GM12878 (cell line): ENCODE results near the gene SYNM. TPM values are rescaled to one million over a fixed set of nuclear protein-coding genes. Genes with fewer than 3 reads are reported as not detected.

Experiments
- ATAC-seq: fragments of 200-7000 bp; cut with Tn5 transposase; 3 replicates; pipeline ENCODE4 v1.9.1; 2020; ENCODE audit warnings: mild to moderate bottlenecking, moderate library complexity
- BruUV-seq: library from RNA; stranded (reverse); fragments of 400-500 nt; replicated peaks from 2 replicates; lab custom pipeline; 2021; lab: Mats Ljungman, UMichigan
- CTCF ChIA-PET: fragments of 300-600 bp; sonication (Branson Sonifier 250); formaldehyde crosslinking; extraction: SDS; loops from one replicate; lab custom pipeline; 2021; ENCODE audit warnings: inconsistent platforms; lab: Yijun Ruan, JAX
- POLR2A ChIA-PET: fragments of 350-600 bp; formaldehyde crosslinking; extraction: SDS; loops from one replicate; lab custom pipeline; 2021; ENCODE audit warnings: inconsistent platforms; lab: Charles Lee
- RAD21 ChIA-PET: fragments of 300-600 bp; sonication (Branson Sonifier 250); formaldehyde crosslinking; loops from one replicate; lab custom pipeline; 2023; ENCODE audit warnings: antibody characterized with exemption; ENCODE audit not compliant: unreplicated experiment; lab: Charles Lee
- SMC1A ChIA-PET: fragments of 300-600 bp; sonication (Branson Sonifier 250); formaldehyde crosslinking; loops from one replicate; lab custom pipeline; 2023; ENCODE audit not compliant: unreplicated experiment, uncharacterized antibody; lab: Charles Lee
- DNase-seq: peaks from one replicate; pipeline ENCODE4 v3.0.0-alpha.2; 2011; ENCODE audit warnings: low read depth, low spot score
- FAIRE-seq: peaks from 3 replicates; lab custom pipeline; 2011; peaks lifted over from hg19 to GRCh38; lab: Jason Lieb, UNC
- H2AFZ ChIP-seq: 2 replicates; pipeline ENCODE4 v1.6.0; 2011; ENCODE audit warnings: low read depth, low read length, control low read depth; ENCODE audit not compliant: control insufficient read depth
- H3K27ac ChIP-seq: 2 replicates; pipeline ENCODE4 v1.5.1; 2011; ENCODE audit warnings: control low read depth; ENCODE audit not compliant: control insufficient read depth, insufficient read depth
- H3K27me3 ChIP-seq, 2 experiments: replicated peaks in 1 of 2; 2 replicates each; pipeline versions ENCODE4 v1.6.0 to v1.6.1; 2011; ENCODE audit warnings: low read length in 1 of 2; ENCODE audit not compliant: control insufficient read depth in 2 of 2, insufficient read depth in 2 of 2
- H3K36me3 ChIP-seq, 2 experiments: 2 replicates each; pipeline ENCODE4 v1.5.1; 2011; ENCODE audit warnings: low read length in 1 of 2; ENCODE audit not compliant: control insufficient read depth in 2 of 2, insufficient read depth in 2 of 2
- H3K4me1 ChIP-seq: 2 replicates; pipeline ENCODE4 v1.6.1; 2011; ENCODE audit warnings: mild to moderate bottlenecking, low read length, moderate library complexity, mixed read lengths; ENCODE audit not compliant: control insufficient read depth, insufficient read depth
- H3K4me2 ChIP-seq: 2 replicates; pipeline ENCODE4 v1.6.0; 2011; ENCODE audit warnings: control low read depth; ENCODE audit not compliant: control insufficient read depth, insufficient read depth
- H3K4me3 ChIP-seq: fragments of 200-600 bp; sonication (generic); 2 replicates; pipeline ENCODE4 v1.5.1; 2016
- H3K79me2 ChIP-seq: 2 replicates; pipeline ENCODE4 v1.6.0; 2011; ENCODE audit warnings: low read length; ENCODE audit not compliant: control insufficient read depth, insufficient read depth
- H3K9ac ChIP-seq: 2 replicates; pipeline ENCODE4 v1.8.0; 2011; ENCODE audit warnings: low read length, control low read depth, mixed read lengths; ENCODE audit not compliant: control insufficient read depth, insufficient read depth
- H3K9me3 ChIP-seq: replicated peaks from 3 replicates; pipeline ENCODE4 v1.5.1; 2011; ENCODE audit warnings: mild to moderate bottlenecking, low read length; ENCODE audit not compliant: control insufficient read depth, insufficient read depth
- H4K20me1 ChIP-seq: 2 replicates; pipeline ENCODE4 v1.6.0; 2011; ENCODE audit not compliant: control insufficient read depth, insufficient read depth
- ASH2L ChIP-seq: fragments of 300-600, 200-600 bp; sonication (generic); IDR thresholded peaks from 2 replicates; pipeline ENCODE4 v1.6.1; 2017; ENCODE audit warnings: low read depth, mild to moderate bottlenecking, borderline replicate concordance
- CHD2 ChIP-seq: IDR thresholded peaks from 2 replicates; pipeline ENCODE4 v1.6.1; 2011; ENCODE audit warnings: low read depth, low read length, improper control_type of control experiment, borderline replicate concordance
- FOXM1 ChIP-seq: IDR thresholded peaks from 2 replicates; pipeline ENCODE4 v1.6.1; 2012; ENCODE audit warnings: low read depth, mild to moderate bottlenecking, inconsistent platforms, low read length, moderate library complexity
- RBBP5 ChIP-seq: fragments of 200-600 bp; sonication (generic); conservative IDR thresholded peaks from 2 replicates; pipeline ENCODE4 v1.6.1; 2016
- SREBF1 ChIP-seq: IDR thresholded peaks from 2 replicates; pipeline ENCODE4 v1.6.1; 2012; ENCODE audit warnings: mild to moderate bottlenecking, low read length
- TAF1 ChIP-seq: IDR thresholded peaks from 2 replicates; pipeline ENCODE4 v1.6.1; 2011; ENCODE audit warnings: mild to moderate bottlenecking, low read depth, low read length, borderline replicate concordance
- ZNF24 ChIP-seq: fragments of 450-650 bp; IDR thresholded peaks from 2 replicates; pipeline ENCODE4 v1.6.1; 2017; ENCODE audit warnings: antibody characterized with exemption, mild to moderate bottlenecking
- WGBS: methylation state at CpG from one replicate; pipeline ENCODE4 v1.1.6; 2016; ENCODE audit warnings: low lambda C conversion rate; ENCODE audit not compliant: insufficient replicate concordance, insufficient coverage; ENCODE audit errors: missing lambda C conversion rate; 5-methylcytosine and 5-hydroxymethylcytosine counted together
- in situ Hi-C: fragments of 300-500 bp; cut with MboI; formaldehyde crosslinking; loops from 9 replicates; pipeline ENCODE4 v1.14.3; 2018; ENCODE audit warnings: mixed read lengths
- intact Hi-C: fragments of 100-400 bp; cut with micrococcal nuclease; formaldehyde crosslinking; loops from one replicate; pipeline ENCODE4 v1.14.2; 2022; ENCODE audit not compliant: unreplicated experiment
- polyA plus RNA-seq, 11 experiments: library from polyadenylated mRNA; depleted of rRNA in 4 of 11; unstranded in 6 of 11; stranded (reverse) in 5 of 11; fragments of >200 nt; fragmentation: Nextera tagmentation in 4 of 11; fragmentation: Illumina TruSeq in 1 of 11; extraction: Ambion mirVana in 4 of 11; extraction: Trizol in 1 of 11; gene quantifications; 1 replicate in 1 of 11; 2 replicates in 10 of 11; pipeline versions ENCODE4 v1.2.1 to v1.2.3, GENCODE V29; 2011 to 2016; ENCODE audit warnings: inconsistent platforms in 2 of 11, missing spikeins in 2 of 11, low read depth in 1 of 11
- total RNA-seq, 4 experiments: library from RNA; depleted of rRNA in 3 of 4; stranded (reverse); fragments of >200 nt in 3 of 4; fragmentation: Illumina TruSeq in 1 of 4; extraction: Trizol in 1 of 4; gene quantifications; 2 replicates each; pipeline versions ENCODE4 v1.2.1 to v1.2.3, GENCODE V29; 2013 to 2021
- TF ChIP-seq, protein P1 (sequence below): IDR thresholded peaks from 2 replicates; pipeline ENCODE4 v1.6.1; 2012; ENCODE audit warnings: improper control_type of control experiment, low read depth, low read length; ENCODE audit not compliant: insufficient replicate concordance
- TF ChIP-seq, protein P2 (sequence below): fragments of 450-650 bp; IDR thresholded peaks from 2 replicates; pipeline ENCODE4 v1.6.1; 2017; ENCODE audit warnings: low read depth, mild to moderate bottlenecking, moderate library complexity

Gene SYNM
- total and polyA plus RNA-seq, 10 of the 15 experiments (the other 5 are each of a cell fraction or from before 2014, with no cell fraction given): 0.05 to 1.1 (median 0.89) TPM; not detected in 1

GRCh38 chr15:99121691-99122410 is 17.0 kb downstream of the SYNM start (continued):
- TF ChIP-seq, protein P1, sequence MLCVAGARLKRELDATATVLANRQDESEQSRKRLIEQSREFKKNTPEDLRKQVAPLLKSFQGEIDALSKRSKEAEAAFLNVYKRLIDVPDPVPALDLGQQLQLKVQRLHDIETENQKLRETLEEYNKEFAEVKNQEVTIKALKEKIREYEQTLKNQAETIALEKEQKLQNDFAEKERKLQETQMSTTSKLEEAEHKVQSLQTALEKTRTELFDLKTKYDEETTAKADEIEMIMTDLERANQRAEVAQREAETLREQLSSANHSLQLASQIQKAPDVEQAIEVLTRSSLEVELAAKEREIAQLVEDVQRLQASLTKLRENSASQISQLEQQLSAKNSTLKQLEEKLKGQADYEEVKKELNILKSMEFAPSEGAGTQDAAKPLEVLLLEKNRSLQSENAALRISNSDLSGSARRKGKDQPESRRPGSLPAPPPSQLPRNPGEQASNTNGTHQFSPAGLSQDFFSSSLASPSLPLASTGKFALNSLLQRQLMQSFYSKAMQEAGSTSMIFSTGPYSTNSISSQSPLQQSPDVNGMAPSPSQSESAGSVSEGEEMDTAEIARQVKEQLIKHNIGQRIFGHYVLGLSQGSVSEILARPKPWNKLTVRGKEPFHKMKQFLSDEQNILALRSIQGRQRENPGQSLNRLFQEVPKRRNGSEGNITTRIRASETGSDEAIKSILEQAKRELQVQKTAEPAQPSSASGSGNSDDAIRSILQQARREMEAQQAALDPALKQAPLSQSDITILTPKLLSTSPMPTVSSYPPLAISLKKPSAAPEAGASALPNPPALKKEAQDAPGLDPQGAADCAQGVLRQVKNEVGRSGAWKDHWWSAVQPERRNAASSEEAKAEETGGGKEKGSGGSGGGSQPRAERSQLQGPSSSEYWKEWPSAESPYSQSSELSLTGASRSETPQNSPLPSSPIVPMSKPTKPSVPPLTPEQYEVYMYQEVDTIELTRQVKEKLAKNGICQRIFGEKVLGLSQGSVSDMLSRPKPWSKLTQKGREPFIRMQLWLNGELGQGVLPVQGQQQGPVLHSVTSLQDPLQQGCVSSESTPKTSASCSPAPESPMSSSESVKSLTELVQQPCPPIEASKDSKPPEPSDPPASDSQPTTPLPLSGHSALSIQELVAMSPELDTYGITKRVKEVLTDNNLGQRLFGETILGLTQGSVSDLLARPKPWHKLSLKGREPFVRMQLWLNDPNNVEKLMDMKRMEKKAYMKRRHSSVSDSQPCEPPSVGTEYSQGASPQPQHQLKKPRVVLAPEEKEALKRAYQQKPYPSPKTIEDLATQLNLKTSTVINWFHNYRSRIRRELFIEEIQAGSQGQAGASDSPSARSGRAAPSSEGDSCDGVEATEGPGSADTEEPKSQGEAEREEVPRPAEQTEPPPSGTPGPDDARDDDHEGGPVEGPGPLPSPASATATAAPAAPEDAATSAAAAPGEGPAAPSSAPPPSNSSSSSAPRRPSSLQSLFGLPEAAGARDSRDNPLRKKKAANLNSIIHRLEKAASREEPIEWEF: no peak
- no peak for TF ChIP-seq SREBF1
- no peak for TF ChIP-seq FOXM1

GRCh38 chr15:99122831-99123712 is 18.2 kb downstream of the SYNM start:
- in situ Hi-C loops (loop anchor here (25.0 kb wide), 1 partner anchor 614 kb away; the partner anchor contains the start of gene LYSMD4), intact Hi-C loops (no loop called here)
- no peaks in the 10 kb centered on the region for H3K79me2 ChIP-seq
- WGBS: 54% methylated on average over 22 of the region's 22 CpGs
- H3K4me2 ChIP-seq: no peak overlapping the region
- SMC1A ChIA-PET: no interaction called here
- no peaks in the 10 kb centered on the region for H4K20me1 ChIP-seq
- no peak for ATAC-seq
- BruUV-seq: no TSS peak
- H3K27ac ChIP-seq: no peak overlapping the region
- no peak overlapping the region for H3K9ac ChIP-seq
- peaks cover 0 to under 1% of the 10 kb centered on the region in 2 experiments; a peak in 1 of 4 replicates for H3K27me3 ChIP-seq
- H3K36me3 ChIP-seq: no peaks in the 10 kb centered on the region
- RAD21 ChIA-PET: no interaction called here
- TF ChIP-seq ASH2L (no peak), TAF1 (no peak), CHD2 (no peak), ZNF24 (no peak), RBBP5 (no peak)
- TF ChIP-seq, protein P2, sequence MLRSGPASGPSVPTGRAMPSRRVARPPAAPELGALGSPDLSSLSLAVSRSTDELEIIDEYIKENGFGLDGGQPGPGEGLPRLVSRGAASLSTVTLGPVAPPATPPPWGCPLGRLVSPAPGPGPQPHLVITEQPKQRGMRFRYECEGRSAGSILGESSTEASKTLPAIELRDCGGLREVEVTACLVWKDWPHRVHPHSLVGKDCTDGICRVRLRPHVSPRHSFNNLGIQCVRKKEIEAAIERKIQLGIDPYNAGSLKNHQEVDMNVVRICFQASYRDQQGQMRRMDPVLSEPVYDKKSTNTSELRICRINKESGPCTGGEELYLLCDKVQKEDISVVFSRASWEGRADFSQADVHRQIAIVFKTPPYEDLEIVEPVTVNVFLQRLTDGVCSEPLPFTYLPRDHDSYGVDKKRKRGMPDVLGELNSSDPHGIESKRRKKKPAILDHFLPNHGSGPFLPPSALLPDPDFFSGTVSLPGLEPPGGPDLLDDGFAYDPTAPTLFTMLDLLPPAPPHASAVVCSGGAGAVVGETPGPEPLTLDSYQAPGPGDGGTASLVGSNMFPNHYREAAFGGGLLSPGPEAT: no peak
- TF ChIP-seq, all 136 proteins: peak for 0
- H3K4me3 ChIP-seq: no peak overlapping the region
- no peak for DNase-seq
- no peak for FAIRE-seq
- no peaks in the 10 kb centered on the region for H3K4me1 ChIP-seq
- ChIA-PET POLR2A (no interaction called here), CTCF (no interaction called here)
- no peak overlapping the region for H2AFZ ChIP-seq
- no peaks in the 10 kb centered on the region for H3K9me3 ChIP-seq
